ENCODE measurements around the gene HPCAL1. TPM values are rescaled to one million over a fixed set of nuclear protein-coding genes. Genes with fewer than 3 reads are reported as not detected.
"Not testable (repeated sequence)": the region's sequence is repeated elsewhere in the genome, so short reads cannot be mapped to it uniquely, and the experiment has no call there.

The HPCAL1 gene
- total and polyA plus RNA-seq, 4 experiments from 2014 or later = 77.1 to 114 (median 90.4) TPM

DNA sequence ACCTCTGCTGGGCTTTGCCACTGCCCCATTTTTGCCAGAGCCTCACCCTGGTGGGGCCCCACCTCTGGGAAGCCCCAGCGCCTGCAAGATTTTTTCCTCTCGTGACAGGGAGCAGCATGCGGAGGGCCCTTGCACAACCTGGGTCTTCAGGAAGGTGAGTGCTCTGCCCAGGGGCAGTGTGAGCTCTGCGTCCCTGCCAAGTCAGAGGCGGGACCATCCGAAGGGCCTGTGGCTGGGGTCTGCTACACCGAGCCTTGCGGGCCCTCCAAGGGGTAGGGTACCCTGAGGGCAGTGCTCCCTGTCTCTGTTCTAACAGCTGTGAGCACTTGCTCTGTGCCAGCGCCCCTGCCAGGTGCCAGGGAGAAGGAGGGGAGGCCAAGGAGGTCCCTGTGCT is 151.2 kb downstream of the HPCAL1 start:
- Mint-ChIP-seq H3K27ac (no peak overlapping the region), H3K4me1 (peaks cover 5 to 24% (median 16%) of the 10 kb centered on the region in 4 donors), H3K4me3 (no peak overlapping the region), H3K27me3 (peaks cover 0 to 3% of the 10 kb centered on the region in 2 donors), H3K9me3 (no peaks in the 10 kb centered on the region), H3K36me3 (no peaks in the 10 kb centered on the region)
- DNase-seq = no peak
- Histone ChIP-seq H3K9me3 (ENCODE audit: control insufficient read depth in 1 of 2, low read length in 2 of 2) (no peaks in the 10 kb centered on the region), H3K27me3 (ENCODE audit: insufficient read depth, low read length) (no peaks in the 10 kb centered on the region), H3K36me3 (ENCODE audit: insufficient read depth, low read length) (no peaks in the 10 kb centered on the region), H3K4me1 (ENCODE audit: insufficient read depth, low read length) (peaks cover 11% of the 10 kb centered on the region), H3K27ac (ENCODE audit: low read depth, low read length) (no peak overlapping the region), H3K4me3 (ENCODE audit: low read length in 2 of 2) (no peak overlapping the region)
- intact Hi-C loops (cut with micrococcal nuclease) = no loop called here
- CTCF ChIA-PET (ENCODE audit: partially characterized antibody) = interaction anchor here (0.5 kb wide), 1 partner anchor 365 kb away, joined by 3 read pairs; no protein-coding TSS in a partner anchor
- POLR2A ChIA-PET (ENCODE audit: partially characterized antibody) = no interaction called here

DNA sequence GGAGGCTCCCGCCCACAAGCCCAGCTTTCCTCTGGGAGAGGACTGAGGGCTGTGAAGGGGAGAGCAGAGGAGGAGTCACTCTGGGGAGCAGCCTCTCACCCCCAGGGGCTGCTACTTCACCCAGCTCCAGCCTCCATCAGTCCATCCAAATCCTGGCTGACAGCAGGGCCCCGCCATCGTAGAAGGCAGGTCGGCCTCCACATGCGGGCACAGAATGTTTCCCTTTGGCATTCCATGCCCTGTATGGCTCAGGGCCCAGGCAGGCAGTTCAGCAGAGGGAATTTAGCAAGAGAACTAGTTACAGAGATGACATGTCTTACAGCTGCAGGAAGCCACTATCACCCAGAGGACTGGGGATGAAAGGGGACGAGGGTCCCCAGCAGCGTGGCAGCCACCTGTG is 151.8 kb downstream of the HPCAL1 start:
- Mint-ChIP-seq H3K4me1 (peaks cover 2 to 18% (median 12%) of the 10 kb centered on the region in 4 donors), H3K9me3 (no peaks in the 10 kb centered on the region), H3K27me3 (peaks cover 0 to 3% of the 10 kb centered on the region in 2 donors), H3K4me3 (peak overlapping the region in 1 of 8 donors; percentile 60), H3K36me3 (no peaks in the 10 kb centered on the region), H3K27ac (no peak overlapping the region)
- Histone ChIP-seq H3K27ac (ENCODE audit: low read depth, low read length) (no peak overlapping the region), H3K36me3 (ENCODE audit: insufficient read depth, low read length) (no peaks in the 10 kb centered on the region), H3K4me3 (ENCODE audit: low read length in 2 of 2) (no peak overlapping the region), H3K4me1 (ENCODE audit: insufficient read depth, low read length) (peaks cover 6% of the 10 kb centered on the region), H3K9me3 (ENCODE audit: control insufficient read depth in 1 of 2, low read length in 2 of 2) (no peaks in the 10 kb centered on the region), H3K27me3 (ENCODE audit: insufficient read depth, low read length) (no peaks in the 10 kb centered on the region)
- ChIA-PET POLR2A (ENCODE audit: partially characterized antibody) (no interaction called here), CTCF (ENCODE audit: partially characterized antibody) (interaction anchor here (0.5 kb wide), 1 partner anchor 366 kb away, joined by 3 read pairs; no protein-coding TSS in a partner anchor)
- DNase-seq = no peak
- intact Hi-C loops (cut with micrococcal nuclease) = no loop called here

DNA sequence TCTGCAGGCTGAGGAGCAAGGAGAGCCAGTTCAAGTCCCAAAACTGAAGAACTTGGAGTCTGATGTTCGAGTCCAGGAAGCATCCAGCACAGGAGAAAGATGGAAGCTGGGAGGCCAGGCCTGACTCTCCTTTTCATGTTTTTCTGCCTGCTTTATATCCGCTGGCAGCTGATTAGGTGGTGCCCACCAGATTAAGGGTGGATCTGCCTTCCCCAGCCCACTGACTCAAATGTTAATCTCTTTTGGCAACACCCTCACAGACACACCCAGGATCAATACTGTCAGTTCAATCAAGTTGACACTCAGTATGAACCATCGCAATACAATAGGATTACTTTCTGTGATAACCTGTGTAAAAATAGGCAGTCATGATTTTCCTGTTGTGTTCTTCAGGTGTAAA is 154.5 kb downstream of the HPCAL1 start:
- H3K27ac Mint-ChIP-seq; H3K4me1 ChIP-seq (ENCODE audit: insufficient read depth, low read length); DNase-seq; H3K4me3 ChIP-seq (ENCODE audit: low read length in 2 of 2); H3K4me3 Mint-ChIP-seq; H3K27me3 ChIP-seq (ENCODE audit: insufficient read depth, low read length); H3K36me3 ChIP-seq (ENCODE audit: insufficient read depth, low read length); intact Hi-C loops (cut with micrococcal nuclease); H3K9me3 Mint-ChIP-seq; H3K27me3 Mint-ChIP-seq; POLR2A ChIA-PET (ENCODE audit: partially characterized antibody); H3K36me3 Mint-ChIP-seq; H3K9me3 ChIP-seq (ENCODE audit: control insufficient read depth in 1 of 2, low read length in 2 of 2); H3K27ac ChIP-seq (ENCODE audit: low read depth, low read length); H3K4me1 Mint-ChIP-seq: not testable (repeated sequence)
- CTCF ChIA-PET (ENCODE audit: partially characterized antibody) = interaction anchor here (1.4 kb wide), 1 partner anchor 12 kb away, joined by 4 read pairs; no protein-coding TSS in a partner anchor

DNA sequence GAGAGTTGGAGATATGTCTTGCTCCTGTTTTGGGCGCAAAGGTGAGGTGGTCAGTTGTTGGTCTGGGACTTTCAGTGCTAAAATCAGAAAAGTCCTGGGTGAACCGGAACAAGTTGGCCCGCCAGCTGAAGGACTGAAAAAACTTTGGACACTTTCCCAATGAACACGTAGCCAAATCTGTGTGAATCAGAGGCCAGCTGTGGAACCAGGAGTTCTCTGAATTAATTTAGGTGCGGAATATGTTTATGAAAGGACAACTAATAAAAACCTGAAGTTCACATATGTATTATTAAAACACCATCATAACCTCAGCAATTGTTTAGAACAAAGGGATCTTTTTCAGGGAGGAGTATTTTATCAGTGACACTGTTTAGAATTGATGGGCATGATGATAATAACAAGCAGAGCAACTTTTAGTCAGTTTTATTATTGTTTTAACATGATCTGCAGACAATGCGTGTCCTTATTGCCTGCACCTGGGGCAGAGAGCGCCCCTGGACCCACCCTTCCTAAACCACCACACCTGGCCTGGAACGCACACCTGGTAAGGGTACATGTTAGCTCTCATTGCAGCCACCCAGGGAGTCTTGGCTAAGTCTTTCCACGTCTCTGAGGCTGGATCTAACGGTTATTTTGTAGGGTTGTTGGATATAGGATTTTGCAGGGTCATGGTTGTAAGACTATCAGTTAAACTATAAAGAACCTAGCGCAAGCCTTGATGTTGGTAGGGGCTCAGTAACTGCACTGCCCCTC is 155.3 kb downstream of the HPCAL1 start:
- H3K27ac ChIP-seq (ENCODE audit: low read depth, low read length) = no peak overlapping the region
- no peak overlapping the region for H3K4me3 ChIP-seq (ENCODE audit: low read length in 2 of 2)
- intact Hi-C loops (cut with micrococcal nuclease) = no loop called here
- no peaks in the 10 kb centered on the region for H3K9me3 ChIP-seq (ENCODE audit: control insufficient read depth in 1 of 2, low read length in 2 of 2)
- Mint-ChIP-seq H3K27me3 (peaks cover 0 to 15% of the 10 kb centered on the region in 2 donors), H3K4me3 (no peak overlapping the region), H3K4me1 (peaks cover 0 to 3% (median under 1%) of the 10 kb centered on the region in 4 donors), H3K9me3 (no peaks in the 10 kb centered on the region), H3K27ac (peak overlapping the region in 1 of 7 donors; percentile 50), H3K36me3 (no peaks in the 10 kb centered on the region)
- no peaks in the 10 kb centered on the region for H3K4me1 ChIP-seq (ENCODE audit: insufficient read depth, low read length)
- no peaks in the 10 kb centered on the region for H3K27me3 ChIP-seq (ENCODE audit: insufficient read depth, low read length)
- DNase-seq = no peak
- CTCF ChIA-PET (ENCODE audit: partially characterized antibody) = no interaction called here
- no peaks in the 10 kb centered on the region for H3K36me3 ChIP-seq (ENCODE audit: insufficient read depth, low read length)
- POLR2A ChIA-PET (ENCODE audit: partially characterized antibody) = no interaction called here

DNA sequence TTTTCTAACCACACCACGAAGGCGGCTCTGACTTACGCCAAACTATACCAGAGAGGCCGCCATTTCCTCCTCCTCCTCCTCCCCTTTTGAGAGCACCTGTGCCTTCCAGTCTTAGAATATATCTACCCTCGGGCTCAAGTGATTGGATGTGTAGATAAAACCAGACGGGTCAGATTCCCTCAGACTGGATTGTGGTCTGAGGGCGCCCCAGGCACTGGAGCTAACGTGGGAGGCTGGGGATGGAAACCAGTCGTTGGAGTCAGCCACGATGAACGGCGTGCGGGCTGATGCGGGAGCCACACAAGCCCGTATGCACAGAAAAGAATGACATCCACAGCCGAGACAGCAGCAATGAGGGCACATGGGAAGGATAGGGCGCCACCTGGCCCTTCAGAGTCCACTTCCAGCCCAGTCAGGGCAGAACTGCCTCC is 157.7 kb downstream of the HPCAL1 start:
- H3K36me3 ChIP-seq (ENCODE audit: insufficient read depth, low read length) = no peaks in the 10 kb centered on the region
- no peaks in the 10 kb centered on the region for H3K27me3 ChIP-seq (ENCODE audit: insufficient read depth, low read length)
- H3K4me3 ChIP-seq (ENCODE audit: low read length in 2 of 2) = no peak overlapping the region
- Mint-ChIP-seq H3K4me3 (no peak overlapping the region), H3K27me3 (peaks cover 0 to 15% of the 10 kb centered on the region in 2 donors), H3K4me1 (peaks cover 0 to 1% (median 0%) of the 10 kb centered on the region in 4 donors), H3K27ac (no peak overlapping the region), H3K36me3 (no peaks in the 10 kb centered on the region), H3K9me3 (no peaks in the 10 kb centered on the region)
- POLR2A ChIA-PET (ENCODE audit: partially characterized antibody) = interaction anchor here (1.3 kb wide), 1 partner anchor 11 kb away, joined by 3 read pairs; no protein-coding TSS in a partner anchor
- H3K27ac ChIP-seq (ENCODE audit: low read depth, low read length) = no peak overlapping the region
- H3K9me3 ChIP-seq (ENCODE audit: control insufficient read depth in 1 of 2, low read length in 2 of 2) = no peaks in the 10 kb centered on the region
- DNase-seq = no peak
- CTCF ChIA-PET (ENCODE audit: partially characterized antibody) = interaction anchor here (2.0 kb wide), 1 partner anchor 25 kb away, joined by 7 read pairs; no protein-coding TSS in a partner anchor
- intact Hi-C loops (cut with micrococcal nuclease) = no loop called here
- no peaks in the 10 kb centered on the region for H3K4me1 ChIP-seq (ENCODE audit: insufficient read depth, low read length)

DNA sequence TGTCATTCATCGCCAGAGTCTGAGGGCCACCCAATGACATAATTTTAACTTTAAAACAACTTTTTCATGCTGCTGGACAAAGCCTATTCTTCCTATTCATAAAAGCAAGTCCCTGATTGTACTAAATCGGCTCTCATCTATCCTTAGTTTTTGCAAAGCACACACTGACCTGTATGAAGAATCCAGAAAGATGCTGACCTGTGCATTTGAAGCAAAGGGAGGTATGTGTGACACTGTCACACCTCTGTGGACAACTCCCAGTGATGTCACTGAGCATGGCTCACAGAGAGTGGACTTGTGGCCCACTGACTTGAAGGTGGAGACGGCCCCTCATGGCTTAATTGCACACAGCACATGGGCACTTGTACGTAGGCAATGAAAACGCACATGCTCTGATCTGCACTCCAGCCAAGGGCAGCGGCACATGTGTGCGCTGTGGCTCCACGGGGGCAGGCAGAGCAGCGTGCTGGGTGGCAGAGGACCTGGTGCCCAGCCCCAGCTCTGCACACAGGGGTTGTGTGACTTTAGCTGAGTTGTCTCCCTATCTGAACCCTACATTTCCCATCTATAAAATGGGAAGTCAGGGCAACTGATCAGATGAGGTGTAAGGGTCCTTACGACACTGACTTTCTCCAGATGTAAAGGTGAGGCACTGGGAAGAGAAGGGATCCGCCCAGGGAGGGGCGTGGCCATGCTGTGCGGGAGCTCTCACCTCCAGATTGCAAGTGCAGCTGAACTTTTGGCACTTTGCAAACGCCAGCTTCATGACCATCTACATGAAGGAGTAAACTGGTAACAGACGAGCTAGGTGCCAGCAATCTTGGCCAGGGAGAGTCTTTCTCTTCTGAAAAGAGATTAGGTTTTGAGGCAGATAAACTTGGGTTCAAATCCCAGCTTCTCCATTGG is 159.7 kb downstream of the HPCAL1 start:
- Mint-ChIP-seq H3K4me3 (no peak overlapping the region), H3K9me3 (no peaks in the 10 kb centered on the region), H3K4me1 (peaks cover 0 to 1% (median 0%) of the 10 kb centered on the region in 4 donors), H3K27ac (no peak overlapping the region), H3K27me3 (peaks cover 0 to 15% of the 10 kb centered on the region in 2 donors), H3K36me3 (no peaks in the 10 kb centered on the region)
- Histone ChIP-seq H3K27me3 (ENCODE audit: insufficient read depth, low read length) (no peaks in the 10 kb centered on the region), H3K4me3 (ENCODE audit: low read length in 2 of 2) (no peak overlapping the region), H3K9me3 (ENCODE audit: control insufficient read depth in 1 of 2, low read length in 2 of 2) (no peaks in the 10 kb centered on the region), H3K4me1 (ENCODE audit: insufficient read depth, low read length) (no peaks in the 10 kb centered on the region), H3K27ac (ENCODE audit: low read depth, low read length) (no peak overlapping the region), H3K36me3 (ENCODE audit: insufficient read depth, low read length) (no peaks in the 10 kb centered on the region)
- intact Hi-C loops (cut with micrococcal nuclease) = no loop called here
- DNase-seq = no peak
- CTCF ChIA-PET (ENCODE audit: partially characterized antibody) = no interaction called here
- POLR2A ChIA-PET (ENCODE audit: partially characterized antibody) = interaction anchor here (1.1 kb wide), 1 partner anchor 14 kb away, joined by 3 read pairs; the partner anchor contains the start of gene ODC1

DNA sequence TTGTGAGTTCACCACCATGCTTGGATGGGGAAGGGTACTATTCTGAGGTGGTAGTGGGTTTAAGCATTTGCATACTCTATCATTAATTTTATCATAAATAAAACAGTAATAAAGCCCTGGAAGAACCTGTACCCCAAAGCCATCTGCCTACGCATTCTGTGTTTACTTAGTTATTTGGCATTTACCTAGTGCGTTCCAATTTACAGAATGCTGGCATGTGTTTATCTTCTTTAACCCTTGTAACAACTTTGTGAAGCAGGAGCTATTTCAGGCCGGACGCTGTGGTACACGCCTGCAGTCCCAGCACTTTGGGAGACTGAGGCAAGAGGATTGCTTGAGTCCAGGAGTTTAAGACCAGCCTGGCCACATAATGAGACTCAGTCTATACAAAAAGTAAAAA is 163.2 kb downstream of the HPCAL1 start:
- Histone ChIP-seq H3K4me3 (ENCODE audit: low read length in 2 of 2) (no peak overlapping the region), H3K27me3 (ENCODE audit: insufficient read depth, low read length) (no peaks in the 10 kb centered on the region), H3K9me3 (ENCODE audit: control insufficient read depth in 1 of 2, low read length in 2 of 2) (no peaks in the 10 kb centered on the region), H3K36me3 (ENCODE audit: insufficient read depth, low read length) (no peaks in the 10 kb centered on the region), H3K4me1 (ENCODE audit: insufficient read depth, low read length) (no peaks in the 10 kb centered on the region), H3K27ac (ENCODE audit: low read depth, low read length) (no peak overlapping the region)
- POLR2A ChIA-PET (ENCODE audit: partially characterized antibody) = no interaction called here
- Mint-ChIP-seq H3K27ac (no peak overlapping the region), H3K4me3 (no peak overlapping the region), H3K4me1 (no peaks in the 10 kb centered on the region), H3K9me3 (no peaks in the 10 kb centered on the region), H3K27me3 (peaks cover 0 to 11% of the 10 kb centered on the region in 2 donors), H3K36me3 (no peaks in the 10 kb centered on the region)
- intact Hi-C loops (cut with micrococcal nuclease) = no loop called here
- DNase-seq = no peak
- CTCF ChIA-PET (ENCODE audit: partially characterized antibody) = no interaction called here
